GM12801 (cell line): ENCODE results near the gene SHC3.

Source experiments
- TF ChIP-seq, protein P1 (sequence below): IDR thresholded peaks from one replicate; pipeline ENCODE4 v1.5.1; 2011; ENCODE audit warnings: control low read depth; ENCODE audit not compliant: insufficient read length; ENCODE audit errors: extremely low read depth

The SHC3 gene

DNA sequence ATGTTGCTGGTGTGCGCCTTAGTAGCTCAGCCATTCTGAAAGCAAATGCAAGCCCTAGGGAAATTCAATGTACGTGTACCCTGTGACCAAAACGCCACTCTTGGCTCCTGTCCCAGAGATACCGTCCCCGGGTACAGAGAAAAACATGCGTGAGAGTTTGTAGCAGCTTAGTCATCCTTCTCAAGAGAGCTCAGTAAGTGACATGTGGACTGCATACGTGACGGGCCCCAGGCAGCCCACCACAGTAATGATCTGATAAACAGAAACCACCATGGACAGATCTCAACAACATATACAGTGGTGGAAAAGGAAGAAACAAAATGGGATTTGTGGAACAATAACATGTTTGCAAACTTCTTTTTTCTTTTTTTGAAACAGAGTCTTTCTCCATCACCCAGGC lies 142.2 kb downstream of the SHC3 start:
- TF ChIP-seq, protein P1, sequence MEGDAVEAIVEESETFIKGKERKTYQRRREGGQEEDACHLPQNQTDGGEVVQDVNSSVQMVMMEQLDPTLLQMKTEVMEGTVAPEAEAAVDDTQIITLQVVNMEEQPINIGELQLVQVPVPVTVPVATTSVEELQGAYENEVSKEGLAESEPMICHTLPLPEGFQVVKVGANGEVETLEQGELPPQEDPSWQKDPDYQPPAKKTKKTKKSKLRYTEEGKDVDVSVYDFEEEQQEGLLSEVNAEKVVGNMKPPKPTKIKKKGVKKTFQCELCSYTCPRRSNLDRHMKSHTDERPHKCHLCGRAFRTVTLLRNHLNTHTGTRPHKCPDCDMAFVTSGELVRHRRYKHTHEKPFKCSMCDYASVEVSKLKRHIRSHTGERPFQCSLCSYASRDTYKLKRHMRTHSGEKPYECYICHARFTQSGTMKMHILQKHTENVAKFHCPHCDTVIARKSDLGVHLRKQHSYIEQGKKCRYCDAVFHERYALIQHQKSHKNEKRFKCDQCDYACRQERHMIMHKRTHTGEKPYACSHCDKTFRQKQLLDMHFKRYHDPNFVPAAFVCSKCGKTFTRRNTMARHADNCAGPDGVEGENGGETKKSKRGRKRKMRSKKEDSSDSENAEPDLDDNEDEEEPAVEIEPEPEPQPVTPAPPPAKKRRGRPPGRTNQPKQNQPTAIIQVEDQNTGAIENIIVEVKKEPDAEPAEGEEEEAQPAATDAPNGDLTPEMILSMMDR = no peak

DNA sequence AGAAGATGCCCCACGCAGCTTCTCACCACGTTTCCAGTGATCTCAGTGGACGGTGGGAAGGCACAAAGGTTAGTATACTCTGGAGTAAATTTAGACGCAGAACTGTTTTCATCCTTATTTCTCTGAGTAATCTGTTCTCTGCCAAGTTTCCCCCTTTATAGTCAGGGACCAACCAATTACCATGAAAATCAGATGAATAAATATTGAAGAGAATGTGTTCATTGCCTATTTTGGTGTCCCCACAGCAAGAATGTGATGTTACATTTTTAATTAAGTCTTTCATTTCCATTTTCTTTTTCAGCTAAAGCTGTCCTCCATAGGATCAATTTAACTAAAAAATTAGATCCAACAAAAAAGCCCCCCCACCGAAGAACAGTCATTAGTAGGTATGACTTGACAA lies 146.0 kb downstream of the SHC3 start:
- TF ChIP-seq, protein P1 = no peak

DNA sequence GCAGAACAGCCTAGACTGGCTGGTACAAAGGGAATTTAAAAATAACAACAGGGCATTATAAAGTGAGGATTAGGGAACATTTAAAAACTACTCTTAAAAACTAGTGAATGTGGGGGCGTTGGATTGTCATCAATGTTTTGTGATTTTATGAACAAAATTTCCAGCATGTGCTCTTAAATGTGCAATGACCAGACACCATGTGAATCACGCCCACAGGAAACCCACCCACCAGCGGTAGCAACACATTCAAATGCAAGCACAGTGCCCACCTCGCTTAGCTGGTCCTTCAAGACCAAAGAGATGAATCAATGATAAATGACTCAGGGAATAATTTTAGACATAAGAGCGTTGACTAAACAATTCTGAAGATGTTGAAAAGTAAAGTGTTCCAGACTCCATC lies 146.4 kb downstream of the SHC3 start:
- TF ChIP-seq, protein P1 = no peak

DNA sequence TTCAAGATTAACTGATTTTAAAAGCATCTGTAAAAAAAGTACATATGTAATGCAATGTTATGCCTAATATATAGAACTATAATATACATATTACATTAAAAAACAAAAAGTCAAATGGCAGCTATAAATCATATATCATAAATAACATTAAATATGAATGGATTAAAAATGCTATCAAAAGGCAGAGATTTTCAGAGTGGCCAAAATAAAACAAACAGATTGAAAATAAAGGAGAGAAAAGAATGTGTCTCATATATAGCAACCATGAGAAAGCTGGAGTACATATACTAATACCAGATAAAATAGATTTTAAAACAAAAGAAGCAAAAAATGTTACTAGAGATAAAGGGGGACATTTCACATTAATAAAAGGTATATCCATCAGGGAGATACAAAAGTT lies 148.8 kb downstream of the SHC3 start:
- TF ChIP-seq, protein P1 = no peak

DNA sequence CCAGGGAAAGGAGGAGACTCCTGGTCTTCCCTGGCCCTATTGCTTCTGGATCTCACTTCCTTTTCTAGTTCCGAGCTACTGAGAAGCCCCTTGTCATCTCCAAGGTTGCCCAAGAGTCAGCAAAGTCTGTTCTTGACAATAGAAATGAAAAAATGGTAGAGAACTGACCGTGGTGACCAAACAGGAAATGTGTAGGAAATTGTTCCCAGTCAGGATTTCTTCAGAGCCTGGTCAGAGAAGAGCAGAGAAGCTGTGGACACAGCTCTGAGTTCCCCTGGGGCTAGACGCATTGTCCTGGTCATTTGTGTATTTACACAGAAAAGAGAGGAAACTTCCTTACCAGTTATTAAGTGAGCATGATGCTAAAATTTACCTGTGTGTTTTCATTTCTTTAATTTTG lies 151.7 kb downstream of the SHC3 start:
- TF ChIP-seq, protein P1 = no peak

DNA sequence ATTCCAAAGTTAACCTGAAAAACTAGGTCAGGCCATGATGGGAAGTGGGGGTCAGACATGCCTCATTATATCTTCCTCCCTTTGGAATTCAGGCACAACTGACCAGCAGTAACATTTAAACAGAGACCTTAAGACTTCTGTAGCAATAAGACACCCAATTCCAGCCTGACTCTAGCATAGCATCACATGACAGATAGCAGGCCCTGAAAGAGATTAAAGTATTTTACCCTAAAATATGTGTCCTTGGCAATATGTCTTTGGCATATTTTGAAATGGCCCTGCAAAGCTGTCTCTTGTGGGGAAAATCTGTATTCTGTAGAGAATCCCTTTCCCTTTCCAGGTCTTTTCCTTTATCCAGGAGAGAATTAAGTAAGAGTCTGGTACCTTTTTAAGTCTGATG lies 153.1 kb downstream of the SHC3 start:
- TF ChIP-seq, protein P1 = no peak

DNA sequence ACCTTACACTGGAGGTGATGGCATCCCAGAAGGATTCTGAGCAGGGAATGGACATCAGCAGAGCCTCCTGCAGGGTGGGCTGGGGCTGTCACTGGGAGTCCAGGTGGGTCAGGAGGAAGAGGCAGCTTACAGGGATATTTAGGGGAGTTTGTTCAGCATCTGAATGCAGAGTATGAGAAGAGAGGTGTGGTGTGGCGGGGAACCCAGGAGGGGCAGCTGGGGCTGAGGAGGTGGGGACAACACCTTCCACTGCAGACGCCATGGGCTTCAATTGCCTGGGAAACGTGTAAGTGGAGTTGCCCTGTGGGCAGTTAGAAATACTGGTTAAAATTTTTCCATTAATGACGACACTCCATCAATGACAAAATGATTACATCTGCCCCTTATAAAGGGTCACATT lies 153.9 kb downstream of the SHC3 start:
- TF ChIP-seq, protein P1 = no peak

DNA sequence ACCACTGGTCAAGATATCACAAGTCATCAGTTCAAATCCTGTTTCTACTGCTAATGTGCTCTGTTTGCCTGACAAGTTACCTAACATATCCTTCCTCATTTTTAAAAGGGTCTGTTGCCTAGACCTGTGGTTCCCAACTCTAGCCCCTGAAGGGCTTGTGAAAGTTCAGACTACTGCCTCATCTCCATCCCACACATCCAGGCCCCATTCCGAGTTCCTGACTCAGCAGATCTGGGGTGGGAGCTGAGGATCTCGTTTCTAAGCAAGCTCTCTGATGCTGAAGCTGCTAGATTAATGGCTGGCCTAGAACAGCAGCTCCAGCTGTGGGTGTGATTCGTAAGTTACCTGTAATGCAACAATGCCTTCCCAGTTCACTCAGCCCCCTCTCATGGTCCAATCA lies 154.9 kb downstream of the SHC3 start:
- TF ChIP-seq, protein P1 = no peak
